ENCODE measurements around the gene SPDL1.

DNA sequence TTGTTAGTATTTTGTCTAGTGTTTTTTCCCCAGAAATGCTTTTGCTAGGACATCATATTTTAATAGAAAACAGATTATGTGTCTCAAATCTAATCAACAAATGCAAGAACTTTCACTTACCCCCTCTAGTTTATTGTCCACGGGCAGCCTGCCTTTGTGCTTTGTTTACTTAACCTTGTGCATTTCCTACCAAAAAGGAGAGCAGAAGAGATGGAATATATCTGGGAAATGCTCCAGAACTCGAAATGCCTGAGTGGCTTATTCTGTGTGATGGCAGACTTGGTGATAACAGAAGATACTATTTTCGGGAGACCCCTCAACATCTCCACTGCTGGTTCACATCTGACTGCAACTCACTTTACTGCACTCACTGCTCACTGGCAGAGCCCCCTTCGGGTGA is 33.3 kb upstream of the SPDL1 start:
- TF ChIP-seq, protein P1, sequence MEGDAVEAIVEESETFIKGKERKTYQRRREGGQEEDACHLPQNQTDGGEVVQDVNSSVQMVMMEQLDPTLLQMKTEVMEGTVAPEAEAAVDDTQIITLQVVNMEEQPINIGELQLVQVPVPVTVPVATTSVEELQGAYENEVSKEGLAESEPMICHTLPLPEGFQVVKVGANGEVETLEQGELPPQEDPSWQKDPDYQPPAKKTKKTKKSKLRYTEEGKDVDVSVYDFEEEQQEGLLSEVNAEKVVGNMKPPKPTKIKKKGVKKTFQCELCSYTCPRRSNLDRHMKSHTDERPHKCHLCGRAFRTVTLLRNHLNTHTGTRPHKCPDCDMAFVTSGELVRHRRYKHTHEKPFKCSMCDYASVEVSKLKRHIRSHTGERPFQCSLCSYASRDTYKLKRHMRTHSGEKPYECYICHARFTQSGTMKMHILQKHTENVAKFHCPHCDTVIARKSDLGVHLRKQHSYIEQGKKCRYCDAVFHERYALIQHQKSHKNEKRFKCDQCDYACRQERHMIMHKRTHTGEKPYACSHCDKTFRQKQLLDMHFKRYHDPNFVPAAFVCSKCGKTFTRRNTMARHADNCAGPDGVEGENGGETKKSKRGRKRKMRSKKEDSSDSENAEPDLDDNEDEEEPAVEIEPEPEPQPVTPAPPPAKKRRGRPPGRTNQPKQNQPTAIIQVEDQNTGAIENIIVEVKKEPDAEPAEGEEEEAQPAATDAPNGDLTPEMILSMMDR (IDR thresholded peaks at IDR 0.05 in 4 of 5, conservative IDR thresholded peaks at IDR 0.05 in 1 of 5), result no peak
- TF ChIP-seq POLR2A (IDR thresholded peaks at IDR 0.05), result no peak
